PFSK-1 (cell line): Measurements from ENCODE around the gene RNF152.

ENCODE experiments used
- POLR2AphosphoS5 ChIP-seq: IDR thresholded peaks from 2 replicates; pipeline ENCODE4 v1.6.1; 2012; ENCODE audit warnings: low read depth, mild to moderate bottlenecking, control low read depth, low read length, moderate library complexity
- SIN3A ChIP-seq: IDR thresholded peaks from 2 replicates; pipeline ENCODE4 v1.6.1; 2012; ENCODE audit warnings: mild to moderate bottlenecking, low read length, moderate library complexity, borderline replicate concordance; ENCODE audit not compliant: insufficient read depth
- TAF1 ChIP-seq: IDR thresholded peaks from 2 replicates; pipeline ENCODE4 v1.6.1; 2012; ENCODE audit warnings: low read length, control low read depth, borderline replicate concordance; ENCODE audit not compliant: insufficient read depth
- TF ChIP-seq, protein P1 (sequence below), 2 experiments: IDR thresholded peaks; 2 replicates each; pipeline versions ENCODE4 v1.6.1 to v1.8.0; 2011 to 2012; ENCODE audit warnings: low read depth in 2 of 2, low read length in 2 of 2, control low read depth in 1 of 2, inconsistent platforms in 1 of 2, mild to moderate bottlenecking in 1 of 2, moderate library complexity in 1 of 2; ENCODE audit not compliant: insufficient read depth in 1 of 2

DNA sequence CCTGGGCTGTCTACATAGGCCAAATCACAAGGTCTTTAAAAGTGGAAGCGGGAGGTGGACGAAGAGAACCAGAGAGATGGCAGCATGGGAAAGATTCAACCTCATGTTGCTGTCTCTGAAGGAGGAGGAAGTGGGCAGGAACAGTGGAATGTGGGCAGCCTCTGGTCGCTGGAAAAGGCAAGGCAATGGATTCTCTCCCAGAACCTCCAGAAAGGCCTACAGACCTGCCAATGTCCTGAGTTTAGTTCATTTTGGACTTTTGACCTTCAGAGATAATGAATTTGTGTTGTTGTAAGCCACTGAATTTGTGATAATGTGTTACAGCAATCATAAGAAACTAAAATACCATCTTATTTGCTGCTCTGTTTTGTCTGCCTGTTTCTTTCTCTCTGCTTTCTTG lies 122.5 kb downstream of the RNF152 start:
- TF ChIP-seq, protein P1, sequence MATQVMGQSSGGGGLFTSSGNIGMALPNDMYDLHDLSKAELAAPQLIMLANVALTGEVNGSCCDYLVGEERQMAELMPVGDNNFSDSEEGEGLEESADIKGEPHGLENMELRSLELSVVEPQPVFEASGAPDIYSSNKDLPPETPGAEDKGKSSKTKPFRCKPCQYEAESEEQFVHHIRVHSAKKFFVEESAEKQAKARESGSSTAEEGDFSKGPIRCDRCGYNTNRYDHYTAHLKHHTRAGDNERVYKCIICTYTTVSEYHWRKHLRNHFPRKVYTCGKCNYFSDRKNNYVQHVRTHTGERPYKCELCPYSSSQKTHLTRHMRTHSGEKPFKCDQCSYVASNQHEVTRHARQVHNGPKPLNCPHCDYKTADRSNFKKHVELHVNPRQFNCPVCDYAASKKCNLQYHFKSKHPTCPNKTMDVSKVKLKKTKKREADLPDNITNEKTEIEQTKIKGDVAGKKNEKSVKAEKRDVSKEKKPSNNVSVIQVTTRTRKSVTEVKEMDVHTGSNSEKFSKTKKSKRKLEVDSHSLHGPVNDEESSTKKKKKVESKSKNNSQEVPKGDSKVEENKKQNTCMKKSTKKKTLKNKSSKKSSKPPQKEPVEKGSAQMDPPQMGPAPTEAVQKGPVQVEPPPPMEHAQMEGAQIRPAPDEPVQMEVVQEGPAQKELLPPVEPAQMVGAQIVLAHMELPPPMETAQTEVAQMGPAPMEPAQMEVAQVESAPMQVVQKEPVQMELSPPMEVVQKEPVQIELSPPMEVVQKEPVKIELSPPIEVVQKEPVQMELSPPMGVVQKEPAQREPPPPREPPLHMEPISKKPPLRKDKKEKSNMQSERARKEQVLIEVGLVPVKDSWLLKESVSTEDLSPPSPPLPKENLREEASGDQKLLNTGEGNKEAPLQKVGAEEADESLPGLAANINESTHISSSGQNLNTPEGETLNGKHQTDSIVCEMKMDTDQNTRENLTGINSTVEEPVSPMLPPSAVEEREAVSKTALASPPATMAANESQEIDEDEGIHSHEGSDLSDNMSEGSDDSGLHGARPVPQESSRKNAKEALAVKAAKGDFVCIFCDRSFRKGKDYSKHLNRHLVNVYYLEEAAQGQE (IDR thresholded peaks at IDR 0.05; ENCODE audit: insufficient read depth in 1 of 2, low read depth in 2 of 2, low read length in 2 of 2): no peak
- TF ChIP-seq POLR2AphosphoS5: no peak
- no peak for TF ChIP-seq SIN3A
- TF ChIP-seq TAF1: no peak
